ENCODE data around the gene FBXL17.

DNA sequence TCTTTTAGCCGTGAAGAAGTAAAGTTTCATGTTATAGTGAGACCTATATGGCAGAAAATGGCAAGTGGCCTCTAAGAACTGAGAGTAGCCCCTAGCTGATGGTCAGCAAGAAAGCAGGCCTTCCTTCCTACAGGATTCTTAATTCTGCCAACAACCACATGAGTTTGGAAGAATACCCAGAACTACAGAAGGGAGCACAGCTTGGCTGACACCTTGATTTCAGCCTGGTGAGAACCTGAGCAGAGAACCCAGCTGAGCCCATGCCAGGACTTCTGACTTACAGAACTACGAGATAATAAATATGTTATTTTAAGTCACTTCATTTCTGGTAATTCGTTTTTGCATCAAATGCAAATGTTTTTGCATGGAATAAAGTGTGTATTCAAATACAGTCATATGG, 5.9 kb upstream of the FBXL17 start:
- no peak for TF ChIP-seq CTCF (IDR thresholded peaks at IDR 0.05; ENCODE audit: insufficient read depth, low read length, poor library complexity, severe bottlenecking)
- no peak for TF ChIP-seq EZH2phosphoT487 (conservative IDR thresholded peaks at IDR 0.05; ENCODE audit: low read length)

All from SU-DHL-6 (cell line).